H1 (cell line): ENCODE data around the gene C20orf144. TPM values are rescaled to one million over a fixed set of nuclear protein-coding genes. Genes with fewer than 3 reads are reported as not detected.

Source experiments
- CHD2 ChIP-seq: IDR thresholded peaks from 2 replicates; pipeline ENCODE4 v1.6.1; 2012; ENCODE audit warnings: low read length, improper control_type of control experiment
- HDAC2 ChIP-seq, 2 experiments: fragments of 300-600 bp in 1 of 2; sonication (generic) in 1 of 2; IDR thresholded peaks; 2 replicates each; pipeline ENCODE4 v1.6.1; 2011 to 2012; ENCODE audit warnings: low read depth in 2 of 2, low read length in 2 of 2, mild to moderate bottlenecking in 2 of 2, moderate library complexity in 2 of 2, borderline replicate concordance in 1 of 2, inconsistent platforms in 1 of 2
- JUN ChIP-seq: IDR thresholded peaks from 2 replicates; pipeline ENCODE4 v1.6.1; 2011; ENCODE audit warnings: low read depth, mild to moderate bottlenecking, improper control_type of control experiment, low read length
- JUND ChIP-seq: IDR thresholded peaks from 2 replicates; pipeline ENCODE4 v1.6.1; 2011; ENCODE audit warnings: mild to moderate bottlenecking, improper control_type of control experiment, low read length
- KDM4A ChIP-seq: IDR thresholded peaks from one replicate; pipeline ENCODE4 v1.7.1; 2012; ENCODE audit warnings: low read depth, mild to moderate bottlenecking, moderate library complexity, low read length, inconsistent platforms; ENCODE audit not compliant: severe bottlenecking
- polyA plus RNA-seq, 7 experiments: library from polyadenylated mRNA; depleted of rRNA in 3 of 7; stranded (reverse) in 5 of 7; unstranded in 2 of 7; fragments of >200 nt in 5 of 7; fragments of 200-250 nt in 2 of 7; gene quantifications; 1 replicate in 5 of 7; 2 replicates in 1 of 7; 4 replicates in 1 of 7; pipeline versions ENCODE4 v1.2.1 to v1.2.3, GENCODE V29; 2011 to 2013; ENCODE audit warnings: missing spikeins in 2 of 7, mixed read lengths in 2 of 7
- total RNA-seq: library from RNA; stranded (reverse); fragmentation: NEBNext Ultra II Directional; extraction: Animal tissue kit (Norgen Biotek cat#: 25700); gene quantifications from 2 replicates; pipeline ENCODE4 v1.2.1, GENCODE V29; 2021
- TF ChIP-seq, protein P1 (sequence below), 3 experiments: IDR thresholded peaks; 1 replicate in 2 of 3; 2 replicates in 1 of 3; pipeline versions ENCODE4 v1.5.1 to v1.6.1; 2011; ENCODE audit warnings: low read length in 3 of 3, mild to moderate bottlenecking in 3 of 3, inconsistent platforms in 2 of 3, low read depth in 1 of 3, moderate library complexity in 1 of 3; ENCODE audit not compliant: insufficient read depth in 1 of 3; ENCODE audit errors: control extremely low read depth in 1 of 3
- TF ChIP-seq, protein P2 (sequence below): IDR thresholded peaks from 2 replicates; pipeline ENCODE4 v1.6.1; 2012; ENCODE audit warnings: inconsistent platforms

C20orf144 gene
- total and polyA plus RNA-seq, 2 of the 8 experiments (the other 6 are each of a cell fraction or from before 2014, with no cell fraction given), result 0.21 to 0.24 TPM

DNA sequence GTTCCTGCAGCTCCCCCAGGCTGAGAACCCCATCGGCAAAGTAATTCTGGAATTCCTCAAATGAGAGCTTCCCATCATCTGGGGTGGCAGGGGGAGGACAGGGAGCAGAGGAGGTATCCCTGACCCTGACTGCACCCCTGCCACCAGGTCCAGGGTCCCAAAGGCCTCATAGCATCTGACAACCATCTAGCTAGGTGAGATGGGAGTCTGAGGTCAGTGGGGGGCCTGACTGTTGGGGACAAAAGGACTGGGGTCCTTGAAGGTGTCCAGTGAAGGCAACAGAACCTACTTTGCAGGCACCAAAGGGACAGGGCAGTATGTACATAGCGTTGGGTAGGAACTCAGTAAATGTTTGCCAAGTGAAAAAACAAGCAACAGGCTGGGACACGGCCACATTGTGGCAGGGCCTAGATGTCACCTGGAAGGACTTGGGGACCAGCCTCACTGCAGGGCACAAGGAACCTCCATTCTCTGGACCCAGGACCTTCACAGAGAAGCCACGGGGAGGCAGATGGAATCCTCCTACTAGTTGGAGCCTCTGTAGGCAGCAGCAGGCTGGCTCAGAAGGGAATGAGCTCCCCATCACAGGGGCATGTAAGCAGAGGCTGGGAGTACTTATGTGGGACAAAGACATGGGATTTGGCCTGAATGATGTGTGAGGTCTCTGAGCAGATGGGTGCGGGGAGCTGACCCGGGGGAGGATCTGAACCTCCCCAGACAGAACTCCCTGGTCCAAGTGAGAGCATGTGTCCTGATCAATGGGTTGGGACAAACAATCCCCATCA, 8.8 kb downstream of the C20orf144 start (continued):
- TF ChIP-seq HDAC2 (IDR thresholded peaks at IDR 0.05; ENCODE audit: borderline replicate concordance in 1 of 2, low read depth in 2 of 2, low read length in 2 of 2), result no peak
- no peak for TF ChIP-seq CHD2
- TF ChIP-seq, protein P1, sequence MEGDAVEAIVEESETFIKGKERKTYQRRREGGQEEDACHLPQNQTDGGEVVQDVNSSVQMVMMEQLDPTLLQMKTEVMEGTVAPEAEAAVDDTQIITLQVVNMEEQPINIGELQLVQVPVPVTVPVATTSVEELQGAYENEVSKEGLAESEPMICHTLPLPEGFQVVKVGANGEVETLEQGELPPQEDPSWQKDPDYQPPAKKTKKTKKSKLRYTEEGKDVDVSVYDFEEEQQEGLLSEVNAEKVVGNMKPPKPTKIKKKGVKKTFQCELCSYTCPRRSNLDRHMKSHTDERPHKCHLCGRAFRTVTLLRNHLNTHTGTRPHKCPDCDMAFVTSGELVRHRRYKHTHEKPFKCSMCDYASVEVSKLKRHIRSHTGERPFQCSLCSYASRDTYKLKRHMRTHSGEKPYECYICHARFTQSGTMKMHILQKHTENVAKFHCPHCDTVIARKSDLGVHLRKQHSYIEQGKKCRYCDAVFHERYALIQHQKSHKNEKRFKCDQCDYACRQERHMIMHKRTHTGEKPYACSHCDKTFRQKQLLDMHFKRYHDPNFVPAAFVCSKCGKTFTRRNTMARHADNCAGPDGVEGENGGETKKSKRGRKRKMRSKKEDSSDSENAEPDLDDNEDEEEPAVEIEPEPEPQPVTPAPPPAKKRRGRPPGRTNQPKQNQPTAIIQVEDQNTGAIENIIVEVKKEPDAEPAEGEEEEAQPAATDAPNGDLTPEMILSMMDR (IDR thresholded peaks at IDR 0.05; ENCODE audit: control extremely low read depth in 1 of 3, insufficient read depth in 1 of 3, low read depth in 1 of 3, low read length in 3 of 3), result no peak
- TF ChIP-seq, protein P2, sequence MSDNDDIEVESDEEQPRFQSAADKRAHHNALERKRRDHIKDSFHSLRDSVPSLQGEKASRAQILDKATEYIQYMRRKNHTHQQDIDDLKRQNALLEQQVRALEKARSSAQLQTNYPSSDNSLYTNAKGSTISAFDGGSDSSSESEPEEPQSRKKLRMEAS, result no peak
- no peak for TF ChIP-seq JUN
- no peak for TF ChIP-seq JUND
- TF ChIP-seq KDM4A, result no peak
- TF ChIP-seq, all 59 proteins: peak for 0
